GM12801 (cell line): ENCODE measurements around the gene SMC6.

Source experiments
- CTCF ChIP-seq: IDR thresholded peaks from one replicate; pipeline ENCODE4 v1.5.1; 2011; ENCODE audit warnings: control low read depth; ENCODE audit not compliant: insufficient read length; ENCODE audit errors: extremely low read depth

SMC6 gene

GRCh38 chr2:17637131-17637906 is 116.3 kb downstream of the SMC6 start:
- no peak for TF ChIP-seq CTCF

- TF ChIP-seq CTCF = no peak
Observed at GRCh38 chr2:17636257-17636656, 117.4 kb downstream of the SMC6 start.

GRCh38 chr2:17634997-17635396 is 118.6 kb downstream of the SMC6 start:
- no peak for TF ChIP-seq CTCF

- no peak for TF ChIP-seq CTCF
Observed at GRCh38 chr2:17630089-17630488, 123.5 kb downstream of the SMC6 start.

GRCh38 chr2:17628349-17629261 is 125.0 kb downstream of the SMC6 start:
- TF ChIP-seq CTCF = no peak

- no peak for TF ChIP-seq CTCF
Observed at GRCh38 chr2:17627434-17627833, 126.2 kb downstream of the SMC6 start.

GRCh38 chr2:17626986-17627385 is 126.6 kb downstream of the SMC6 start:
- TF ChIP-seq CTCF = no peak
